Measurements from ENCODE around the gene CCDC116.
A peak's percentile ranks its signal among the peaks of the same experiment; 100 is the strongest.

The CCDC116 gene

GRCh38 chr22:21657020-21657359 lies 24.4 kb downstream of the CCDC116 start:
- TF ChIP-seq CTCF (IDR thresholded peaks at IDR 0.05): no peak
- Histone ChIP-seq H3K36me3 (no peaks in the 10 kb centered on the region), H3K27ac (no peak overlapping the region), H3K4me1 (ENCODE audit: control insufficient read depth in 1 of 2, insufficient read depth in 1 of 2, low read depth in 1 of 2, low read length in 1 of 2) (peaks cover 20 to 25% of the 10 kb centered on the region in 2 experiments), H3K27me3 (peaks cover 31% of the 10 kb centered on the region), H3K9me3 (no peaks in the 10 kb centered on the region), H3K4me3 (ENCODE audit: low read depth in 1 of 2, low read length in 1 of 2) (peak overlapping the region; percentile 72 to 97)

- peak overlapping the region; percentile 37 for H3K27ac ChIP-seq
- peaks cover 17 to 20% of the 10 kb centered on the region in 2 experiments for H3K4me1 ChIP-seq (ENCODE audit: control insufficient read depth in 1 of 2, insufficient read depth in 1 of 2, low read depth in 1 of 2, low read length in 1 of 2)
- peaks cover 26% of the 10 kb centered on the region for H3K27me3 ChIP-seq
- H3K9me3 ChIP-seq: no peaks in the 10 kb centered on the region
- H3K36me3 ChIP-seq: no peaks in the 10 kb centered on the region
- H3K4me3 ChIP-seq (ENCODE audit: low read depth in 1 of 2, low read length in 1 of 2): peak overlapping the region; percentile 72 to 97
- TF ChIP-seq CTCF (IDR thresholded peaks at IDR 0.05): peak; percentile 35
Measured at GRCh38 chr22:21657360-21658032, 24.9 kb downstream of the CCDC116 start.

DNA sequence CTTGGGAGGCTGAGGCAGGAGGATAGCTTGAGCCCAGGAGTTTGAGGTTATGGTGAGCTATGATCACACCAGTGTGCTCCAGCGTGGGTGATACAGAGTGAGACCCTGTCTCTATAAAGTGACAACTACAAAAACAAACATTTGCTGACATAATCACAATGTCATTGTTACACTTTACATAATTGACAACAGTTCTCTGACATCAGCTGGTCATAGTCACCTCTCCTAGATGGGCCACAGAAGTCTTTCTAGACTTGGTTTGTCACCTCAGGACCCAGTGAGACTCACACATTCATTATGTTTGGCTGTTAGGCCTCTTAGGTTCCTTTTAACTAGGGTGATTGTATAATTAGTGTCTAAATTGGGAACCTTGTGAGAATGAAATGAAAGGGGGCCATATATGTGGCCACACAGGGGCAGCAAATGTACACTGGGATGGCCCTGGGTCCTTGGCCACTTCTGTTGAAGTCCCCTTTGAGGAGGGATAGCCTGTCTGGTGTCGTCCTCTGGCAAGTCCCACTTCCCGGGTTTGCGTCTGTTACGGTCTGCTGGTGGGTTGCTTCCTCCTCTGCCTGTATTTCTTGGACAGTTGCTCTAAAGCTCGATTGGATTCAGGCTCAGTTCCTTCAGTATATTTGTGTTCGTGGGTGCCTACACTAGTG lies 27.4 kb downstream of the CCDC116 start:
- no peak overlapping the region for H3K4me3 ChIP-seq (ENCODE audit: low read depth in 1 of 2, low read length in 1 of 2)
- no peaks in the 10 kb centered on the region for H3K9me3 ChIP-seq
- H3K27me3 ChIP-seq: peaks cover 14% of the 10 kb centered on the region
- no peak for TF ChIP-seq CTCF (IDR thresholded peaks at IDR 0.05)
- H3K36me3 ChIP-seq: no peaks in the 10 kb centered on the region
- H3K27ac ChIP-seq: no peak overlapping the region
- H3K4me1 ChIP-seq (ENCODE audit: control insufficient read depth in 1 of 2, insufficient read depth in 1 of 2, low read depth in 1 of 2, low read length in 1 of 2): peaks cover 14 to 18% of the 10 kb centered on the region in 2 experiments

DNA sequence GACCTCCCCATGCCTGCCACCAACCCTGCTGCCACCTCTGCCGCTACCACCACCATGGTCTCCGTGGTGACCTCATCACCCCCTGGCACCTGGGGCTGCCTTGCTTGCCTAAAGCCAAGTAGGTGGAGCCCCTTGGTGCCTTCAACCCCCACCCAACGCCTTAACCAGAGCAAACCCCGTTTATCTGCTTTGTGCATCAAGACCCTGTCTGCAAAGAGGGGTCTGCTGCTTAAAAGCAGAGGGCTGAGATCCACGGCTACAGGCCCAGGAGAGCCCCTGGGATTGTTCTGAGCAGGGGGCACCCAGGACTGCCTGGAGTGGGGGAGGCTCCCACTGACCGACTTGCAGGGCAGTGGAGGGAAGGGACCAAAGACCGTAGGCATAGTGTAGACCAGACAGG lies 28.3 kb downstream of the CCDC116 start:
- no peaks in the 10 kb centered on the region for H3K9me3 ChIP-seq
- H3K4me3 ChIP-seq (ENCODE audit: low read depth in 1 of 2, low read length in 1 of 2): no peak overlapping the region
- TF ChIP-seq CTCF (IDR thresholded peaks at IDR 0.05): no peak
- H3K27ac ChIP-seq: no peak overlapping the region
- peaks cover 20 to 22% of the 10 kb centered on the region in 2 experiments for H3K4me1 ChIP-seq (ENCODE audit: control insufficient read depth in 1 of 2, insufficient read depth in 1 of 2, low read depth in 1 of 2, low read length in 1 of 2)
- peaks cover 14% of the 10 kb centered on the region for H3K27me3 ChIP-seq
- H3K36me3 ChIP-seq: no peaks in the 10 kb centered on the region

DNA sequence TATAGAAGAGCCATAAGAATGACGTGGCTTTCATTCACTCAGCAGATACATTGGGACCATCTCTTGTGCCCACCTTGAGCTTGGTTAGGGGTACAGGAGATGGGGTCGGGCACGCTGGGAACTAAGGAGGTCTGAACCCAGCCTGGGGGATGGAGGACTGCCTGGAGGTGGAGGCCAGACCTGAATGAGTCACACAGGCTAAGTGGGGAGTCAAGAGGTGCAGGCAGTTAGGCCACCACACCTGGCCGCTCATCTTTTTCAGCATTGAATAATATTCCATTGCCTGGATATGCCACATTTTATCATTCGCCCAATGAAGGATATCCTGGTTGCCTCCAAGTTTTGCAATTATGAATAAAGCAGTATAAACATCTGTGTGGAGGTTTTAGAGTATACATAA lies 29.4 kb downstream of the CCDC116 start:
- Histone ChIP-seq H3K27me3 (peaks cover 7% of the 10 kb centered on the region), H3K36me3 (no peaks in the 10 kb centered on the region), H3K4me1 (ENCODE audit: control insufficient read depth in 1 of 2, insufficient read depth in 1 of 2, low read depth in 1 of 2, low read length in 1 of 2) (peaks cover 23 to 24% of the 10 kb centered on the region in 2 experiments), H3K9me3 (no peaks in the 10 kb centered on the region), H3K27ac (no peak overlapping the region), H3K4me3 (ENCODE audit: low read depth in 1 of 2, low read length in 1 of 2) (no peak overlapping the region)
- no peak for TF ChIP-seq CTCF (IDR thresholded peaks at IDR 0.05)

All from neutrophil (primary cell).